ENCODE data around the gene PDS5A. TPM values are rescaled to one million over a fixed set of nuclear protein-coding genes. Genes with fewer than 3 reads are reported as not detected.

Gene PDS5A
- total and polyA plus RNA-seq, 4 experiments from 2014 or later, result 27.4 to 97.6 (median 76.8) TPM

- Histone ChIP-seq H3K4me1 (ENCODE audit: insufficient read depth, low read length) (no peaks in the 10 kb centered on the region), H3K27ac (ENCODE audit: low read depth, low read length) (no peak overlapping the region), H3K9me3 (ENCODE audit: control insufficient read depth in 1 of 2, low read length in 2 of 2) (no peaks in the 10 kb centered on the region), H3K27me3 (ENCODE audit: insufficient read depth, low read length) (no peaks in the 10 kb centered on the region), H3K4me3 (ENCODE audit: low read length in 2 of 2) (no peak overlapping the region), H3K36me3 (ENCODE audit: insufficient read depth, low read length) (peaks cover 23% of the 10 kb centered on the region)
- Mint-ChIP-seq H3K4me3 (no peak overlapping the region), H3K36me3 (peaks cover 8 to 54% of the 10 kb centered on the region in 2 donors), H3K27ac (peak overlapping the region in 1 of 7 donors; percentile 29), H3K4me1 (peaks cover 0 to 3% (median 2%) of the 10 kb centered on the region in 4 donors), H3K9me3 (no peaks in the 10 kb centered on the region), H3K27me3 (no peaks in the 10 kb centered on the region)
- intact Hi-C loops (cut with micrococcal nuclease), result no loop called here
- CTCF ChIA-PET (ENCODE audit: partially characterized antibody), result interaction anchor here (1.3 kb wide), 1 partner anchor 9 kb away, joined by 4 read pairs; no protein-coding TSS in a partner anchor
- DNase-seq, result no peak
- POLR2A ChIA-PET (ENCODE audit: partially characterized antibody), result interaction anchor here (0.9 kb wide), 2 partner anchors 9 to 113 kb away, joined by 3 read pairs; no protein-coding TSS in a partner anchor
These were observed 112.4 kb downstream of the PDS5A start for GRCh38 chr4:39865280-39865679.

GRCh38 chr4:39864391-39864790 lies 113.3 kb downstream of the PDS5A start:
- Mint-ChIP-seq H3K9me3 (no peaks in the 10 kb centered on the region), H3K36me3 (peaks cover 17 to 55% of the 10 kb centered on the region in 2 donors), H3K4me1 (peaks cover 0 to 8% (median 2%) of the 10 kb centered on the region in 4 donors), H3K27me3 (no peaks in the 10 kb centered on the region), H3K4me3 (no peak overlapping the region), H3K27ac (peak overlapping the region in 1 of 7 donors; percentile 35)
- DNase-seq, result no peak
- CTCF ChIA-PET (ENCODE audit: partially characterized antibody), result interaction anchor here (1.2 to 1.3 kb wide), 2 partner anchors 10 to 19 kb away, joined by 3 to 4 read pairs; no protein-coding TSS in a partner anchor
- Histone ChIP-seq H3K9me3 (ENCODE audit: control insufficient read depth in 1 of 2, low read length in 2 of 2) (no peaks in the 10 kb centered on the region), H3K27ac (ENCODE audit: low read depth, low read length) (no peak overlapping the region), H3K27me3 (ENCODE audit: insufficient read depth, low read length) (no peaks in the 10 kb centered on the region), H3K4me1 (ENCODE audit: insufficient read depth, low read length) (no peaks in the 10 kb centered on the region), H3K4me3 (ENCODE audit: low read length in 2 of 2) (no peak overlapping the region), H3K36me3 (ENCODE audit: insufficient read depth, low read length) (peaks cover 31% of the 10 kb centered on the region)
- intact Hi-C loops (cut with micrococcal nuclease), result no loop called here
- POLR2A ChIA-PET (ENCODE audit: partially characterized antibody), result interaction anchor here (0.9 kb wide), 1 partner anchor 114 kb away, joined by 3 read pairs; no protein-coding TSS in a partner anchor

GRCh38 chr4:39860804-39861203 lies 116.9 kb downstream of the PDS5A start:
- ChIA-PET POLR2A (ENCODE audit: partially characterized antibody) (no interaction called here), CTCF (ENCODE audit: partially characterized antibody) (no interaction called here)
- H3K9me3 ChIP-seq (ENCODE audit: control insufficient read depth in 1 of 2, low read length in 2 of 2), result no peaks in the 10 kb centered on the region
- Mint-ChIP-seq H3K4me1 (peaks cover 0 to 8% (median 4%) of the 10 kb centered on the region in 4 donors), H3K27ac (no peak overlapping the region), H3K9me3 (peaks cover 0 to 6% (median 3%) of the 10 kb centered on the region in 8 donors), H3K27me3 (no peaks in the 10 kb centered on the region), H3K36me3 (peaks cover 43 to 62% of the 10 kb centered on the region in 2 donors), H3K4me3 (no peak overlapping the region)
- H3K36me3 ChIP-seq (ENCODE audit: insufficient read depth, low read length), result peaks cover 30% of the 10 kb centered on the region
- no peak for DNase-seq
- no peak overlapping the region for H3K27ac ChIP-seq (ENCODE audit: low read depth, low read length)
- intact Hi-C loops (cut with micrococcal nuclease), result no loop called here
- no peaks in the 10 kb centered on the region for H3K27me3 ChIP-seq (ENCODE audit: insufficient read depth, low read length)
- H3K4me3 ChIP-seq (ENCODE audit: low read length in 2 of 2), result no peak overlapping the region
- no peaks in the 10 kb centered on the region for H3K4me1 ChIP-seq (ENCODE audit: insufficient read depth, low read length)

- Histone ChIP-seq H3K9me3 (ENCODE audit: control insufficient read depth in 1 of 2, low read length in 2 of 2) (no peaks in the 10 kb centered on the region), H3K4me1 (ENCODE audit: insufficient read depth, low read length) (no peaks in the 10 kb centered on the region), H3K36me3 (ENCODE audit: insufficient read depth, low read length) (peaks cover 29% of the 10 kb centered on the region), H3K27ac (ENCODE audit: low read depth, low read length) (no peak overlapping the region), H3K27me3 (ENCODE audit: insufficient read depth, low read length) (no peaks in the 10 kb centered on the region), H3K4me3 (ENCODE audit: low read length in 2 of 2) (no peak overlapping the region)
- no peak for DNase-seq
- H3K36me3 Mint-ChIP-seq, result peaks cover 67 to 70% of the 10 kb centered on the region in 2 donors
- H3K27me3 Mint-ChIP-seq, result no peaks in the 10 kb centered on the region
- CTCF ChIA-PET (ENCODE audit: partially characterized antibody), result no interaction called here
- POLR2A ChIA-PET (ENCODE audit: partially characterized antibody), result no interaction called here
- intact Hi-C loops (cut with micrococcal nuclease), result no loop called here
- peak overlapping the region in 3 of 7 donors; percentile 42 to 68 (median 53) for H3K27ac Mint-ChIP-seq
- H3K9me3 Mint-ChIP-seq, result peaks cover 0 to 11% (median 9%) of the 10 kb centered on the region in 8 donors
- no peak overlapping the region for H3K4me3 Mint-ChIP-seq
- peaks cover 0 to 14% (median 7%) of the 10 kb centered on the region in 4 donors for H3K4me1 Mint-ChIP-seq
These were observed 121.7 kb downstream of the PDS5A start for GRCh38 chr4:39855909-39856512.

GRCh38 chr4:39852636-39853035 lies 125.1 kb downstream of the PDS5A start:
- ChIA-PET POLR2A (ENCODE audit: partially characterized antibody) (no interaction called here), CTCF (ENCODE audit: partially characterized antibody) (interaction anchor here (0.8 to 1.3 kb wide), 2 partner anchors 87 to 126 kb away, joined by 3 read pairs; no protein-coding TSS in a partner anchor)
- intact Hi-C loops (cut with micrococcal nuclease), result no loop called here
- no peaks in the 10 kb centered on the region for H3K27me3 ChIP-seq (ENCODE audit: insufficient read depth, low read length)
- peaks cover 0 to 11% (median 9%) of the 10 kb centered on the region in 8 donors for H3K9me3 Mint-ChIP-seq
- H3K36me3 ChIP-seq (ENCODE audit: insufficient read depth, low read length), result peaks cover 32% of the 10 kb centered on the region
- H3K4me1 Mint-ChIP-seq, result peaks cover 0 to 9% (median 3%) of the 10 kb centered on the region in 4 donors
- H3K27ac ChIP-seq (ENCODE audit: low read depth, low read length), result no peak overlapping the region
- no peaks in the 10 kb centered on the region for H3K27me3 Mint-ChIP-seq
- DNase-seq, result no peak
- H3K27ac Mint-ChIP-seq, result peak overlapping the region in 2 of 7 donors; percentile 7 to 55
- H3K4me3 Mint-ChIP-seq, result no peak overlapping the region
- H3K36me3 Mint-ChIP-seq, result peaks cover 57 to 64% of the 10 kb centered on the region in 2 donors
- no peaks in the 10 kb centered on the region for H3K4me1 ChIP-seq (ENCODE audit: insufficient read depth, low read length)
- no peak overlapping the region for H3K4me3 ChIP-seq (ENCODE audit: low read length in 2 of 2)
- H3K9me3 ChIP-seq (ENCODE audit: control insufficient read depth in 1 of 2, low read length in 2 of 2), result no peaks in the 10 kb centered on the region

- no peak overlapping the region for H3K27ac ChIP-seq (ENCODE audit: low read depth, low read length)
- peaks cover 32% of the 10 kb centered on the region for H3K36me3 ChIP-seq (ENCODE audit: insufficient read depth, low read length)
- intact Hi-C loops (cut with micrococcal nuclease), result no loop called here
- Mint-ChIP-seq H3K4me3 (no peak overlapping the region), H3K36me3 (peaks cover 46 to 62% of the 10 kb centered on the region in 2 donors), H3K4me1 (peaks cover 0 to 8% (median 3%) of the 10 kb centered on the region in 4 donors), H3K9me3 (peaks cover 0 to 7% (median 4%) of the 10 kb centered on the region in 8 donors), H3K27me3 (no peaks in the 10 kb centered on the region), H3K27ac (no peak overlapping the region)
- CTCF ChIA-PET (ENCODE audit: partially characterized antibody), result interaction anchor here (1.1 kb wide), 1 partner anchor 24 kb away, joined by 3 read pairs; no protein-coding TSS in a partner anchor
- H3K27me3 ChIP-seq (ENCODE audit: insufficient read depth, low read length), result no peaks in the 10 kb centered on the region
- DNase-seq, result no peak
- no peaks in the 10 kb centered on the region for H3K4me1 ChIP-seq (ENCODE audit: insufficient read depth, low read length)
- H3K4me3 ChIP-seq (ENCODE audit: low read length in 2 of 2), result no peak overlapping the region
- POLR2A ChIA-PET (ENCODE audit: partially characterized antibody), result no interaction called here
- no peaks in the 10 kb centered on the region for H3K9me3 ChIP-seq (ENCODE audit: control insufficient read depth in 1 of 2, low read length in 2 of 2)
These were observed 127.0 kb downstream of the PDS5A start for GRCh38 chr4:39850727-39851126.

GRCh38 chr4:39846705-39847104 lies 131.0 kb downstream of the PDS5A start:
- Mint-ChIP-seq H3K4me3 (no peak overlapping the region), H3K27me3 (no peaks in the 10 kb centered on the region), H3K4me1 (no peaks in the 10 kb centered on the region), H3K9me3 (no peaks in the 10 kb centered on the region), H3K36me3 (peaks cover 19 to 55% of the 10 kb centered on the region in 2 donors), H3K27ac (no peak overlapping the region)
- Histone ChIP-seq H3K4me3 (ENCODE audit: low read length in 2 of 2) (no peak overlapping the region), H3K4me1 (ENCODE audit: insufficient read depth, low read length) (no peaks in the 10 kb centered on the region), H3K27ac (ENCODE audit: low read depth, low read length) (no peak overlapping the region), H3K36me3 (ENCODE audit: insufficient read depth, low read length) (peaks cover 43% of the 10 kb centered on the region), H3K27me3 (ENCODE audit: insufficient read depth, low read length) (no peaks in the 10 kb centered on the region), H3K9me3 (ENCODE audit: control insufficient read depth in 1 of 2, low read length in 2 of 2) (no peaks in the 10 kb centered on the region)
- CTCF ChIA-PET (ENCODE audit: partially characterized antibody), result interaction anchor here (1.7 kb wide), 1 partner anchor 12 kb away, joined by 4 read pairs; no protein-coding TSS in a partner anchor
- DNase-seq, result no peak
- POLR2A ChIA-PET (ENCODE audit: partially characterized antibody), result interaction anchor here (0.5 kb wide), 1 partner anchor 191 kb away, joined by 3 read pairs; no protein-coding TSS in a partner anchor
- intact Hi-C loops (cut with micrococcal nuclease), result no loop called here
